ENCODE results near the gene CCSER2. TPM values are rescaled to one million over a fixed set of nuclear protein-coding genes. Genes with fewer than 3 reads are reported as not detected.

Gene CCSER2
- total RNA-seq, 1 experiment from 2014 or later: 28.9 TPM

DNA sequence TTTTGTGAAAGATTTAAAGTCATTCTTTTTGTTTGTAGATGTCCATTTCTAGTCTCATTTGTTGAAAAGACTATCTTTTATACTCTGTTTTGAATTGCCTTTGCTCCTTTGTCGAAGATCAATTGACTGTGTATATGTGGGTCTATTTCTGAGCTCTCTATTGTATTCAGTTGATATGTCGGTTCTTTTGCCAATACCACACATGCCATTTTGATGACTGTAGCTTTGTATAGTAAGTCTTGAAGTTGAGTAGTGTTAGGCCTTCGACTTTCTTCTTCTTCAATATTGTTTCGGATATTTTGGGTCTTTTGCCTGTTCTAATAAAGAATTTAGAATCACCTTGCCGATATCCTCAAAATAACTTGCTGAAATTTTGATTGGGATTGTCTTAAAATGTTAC is 104.5 kb downstream of the CCSER2 start:
- H4K20me1 ChIP-seq (ENCODE audit: insufficient read depth): peaks cover 5% of the 10 kb centered on the region; the same call in 1 of the 2 replicates
- DNase-seq (ENCODE audit: low read depth, low spot score): no peak
- H3K27me3 ChIP-seq (ENCODE audit: insufficient read depth, low read length): no peaks in the 10 kb centered on the region
- no peaks in the 10 kb centered on the region for H3K79me2 ChIP-seq (ENCODE audit: insufficient read depth, low read length)
- CTCF ChIA-PET: interaction anchor here (3.7 kb wide), 1 partner anchor 105 kb away, joined by 53 read pairs; no protein-coding TSS in a partner anchor
- intact Hi-C loops (cut with micrococcal nuclease): loop anchor here (10.0 kb wide), 2 partner anchors 62 to 168 kb away; no protein-coding TSS in a partner anchor
- RAD21 ChIA-PET (ENCODE audit: low non-redundant PET in 1 of 2, low total read pairs in 2 of 2, uncharacterized antibody in 2 of 2, unreplicated experiment in 2 of 2): no interaction called here
- ATAC-seq: no peak
- no TSS peak for BruUV-seq (replicated peaks)
- no peaks in the 10 kb centered on the region for H3K9me2 ChIP-seq (ENCODE audit: insufficient read depth)
- no peaks in the 10 kb centered on the region for H3K36me3 ChIP-seq (ENCODE audit: control insufficient read depth in 1 of 2, insufficient read depth in 2 of 2, low read length in 2 of 2)
- H2AFZ ChIP-seq (ENCODE audit: low read depth, low read length, poor library complexity, severe bottlenecking): no peak overlapping the region
- POLR2A ChIA-PET: no interaction called here
- H3K27ac ChIP-seq (ENCODE audit: low read depth, low read length): no peak overlapping the region
- TF ChIP-seq CEBPB (IDR thresholded peaks at IDR 0.05; ENCODE audit: low read depth): no peak
- TF ChIP-seq EZH2 (IDR thresholded peaks at IDR 0.05): no peak
- no peak for TF ChIP-seq POLR2AphosphoS5 (IDR thresholded peaks at IDR 0.05; ENCODE audit: low read depth, low read length)
- no peak for TF ChIP-seq RAD21 (IDR thresholded peaks at IDR 0.05; ENCODE audit: low read depth)
- TF ChIP-seq SIN3A (IDR thresholded peaks at IDR 0.05; ENCODE audit: low read depth): no peak
- no peak for TF ChIP-seq ZNF274 (IDR thresholded peaks at IDR 0.05; ENCODE audit: low read depth, low read length)
- TF ChIP-seq CBX3 (IDR thresholded peaks at IDR 0.05; ENCODE audit: low read depth): no peak
- H3K4me3 ChIP-seq (replicated peaks in 1 of 2; ENCODE audit: low read depth in 1 of 2, low read length in 2 of 2): no peak overlapping the region
- no peak overlapping the region for H3K4me2 ChIP-seq (ENCODE audit: low read length)
- H3K4me1 ChIP-seq (ENCODE audit: control insufficient read depth in 1 of 2, insufficient read depth in 2 of 2, low read length in 2 of 2): 0 out of 4 replicates have a peak, but pooled peaks cover 0 to 4% of the 10 kb centered on the region in 2 experiments
- no peaks in the 10 kb centered on the region for H3K9me3 ChIP-seq (ENCODE audit: control insufficient read depth in 1 of 2, insufficient read depth in 1 of 2, low read depth in 1 of 2, low read length in 2 of 2)
- no peak overlapping the region for H3K9ac ChIP-seq (ENCODE audit: low read length)

DNA sequence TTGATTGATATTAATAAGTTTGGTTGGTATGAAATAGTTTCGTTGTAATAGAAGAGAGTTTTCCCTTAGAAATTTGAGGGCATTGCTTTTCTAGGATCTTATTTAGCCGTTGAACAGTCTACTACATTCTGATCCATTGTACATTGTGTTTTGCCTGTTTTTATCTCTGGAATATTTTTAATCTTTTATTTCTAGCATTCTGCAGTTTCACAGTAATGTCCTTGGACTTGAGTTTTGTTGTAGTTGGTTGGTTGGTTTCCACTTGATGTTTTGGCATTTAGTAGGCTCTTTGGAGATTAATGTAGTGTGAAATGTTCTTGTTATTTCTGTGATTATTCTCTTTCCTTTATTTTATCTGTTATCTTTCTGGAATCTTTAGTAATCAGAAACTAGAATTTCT is 112.4 kb downstream of the CCSER2 start:
- TF ChIP-seq EZH2 (IDR thresholded peaks at IDR 0.05): no peak
- Histone ChIP-seq H3K9me3 (ENCODE audit: control insufficient read depth in 1 of 2, insufficient read depth in 1 of 2, low read depth in 1 of 2, low read length in 2 of 2) (no peaks in the 10 kb centered on the region), H3K4me3 (replicated peaks in 1 of 2; ENCODE audit: low read depth in 1 of 2, low read length in 2 of 2) (no peak overlapping the region), H3K9me2 (ENCODE audit: insufficient read depth) (no peaks in the 10 kb centered on the region), H3K27me3 (ENCODE audit: insufficient read depth, low read length) (no peaks in the 10 kb centered on the region), H2AFZ (ENCODE audit: low read depth, low read length, poor library complexity, severe bottlenecking) (no peak overlapping the region), H3K4me1 (ENCODE audit: control insufficient read depth in 1 of 2, insufficient read depth in 2 of 2, low read length in 2 of 2) (no peaks in the 10 kb centered on the region), H3K79me2 (ENCODE audit: insufficient read depth, low read length) (no peaks in the 10 kb centered on the region), H3K36me3 (ENCODE audit: control insufficient read depth in 1 of 2, insufficient read depth in 2 of 2, low read length in 2 of 2) (peaks cover 0 to 3% of the 10 kb centered on the region in 2 experiments; a peak in 1 of 4 replicates), H3K27ac (ENCODE audit: low read depth, low read length) (no peak overlapping the region), H4K20me1 (ENCODE audit: insufficient read depth) (no peaks in the 10 kb centered on the region), H3K4me2 (ENCODE audit: low read length) (no peak overlapping the region), H3K9ac (ENCODE audit: low read length) (no peak overlapping the region)
- no TSS peak for BruUV-seq (replicated peaks)
- POLR2A ChIA-PET: no interaction called here
- DNase-seq (ENCODE audit: low read depth, low spot score) (no peak), ATAC-seq (no peak)
- RAD21 ChIA-PET (ENCODE audit: low non-redundant PET in 1 of 2, low total read pairs in 2 of 2, uncharacterized antibody in 2 of 2, unreplicated experiment in 2 of 2): no interaction called here
- CTCF ChIA-PET: interaction anchor here (0.8 kb wide), 1 partner anchor 11 kb away, joined by 3 read pairs; no protein-coding TSS in a partner anchor
- intact Hi-C loops (cut with micrococcal nuclease): no loop called here
